Sciatic nerve (tissue), 2 donors: ENCODE results near the gene PAIP2. TPM values are rescaled to one million over a fixed set of nuclear protein-coding genes. Genes with fewer than 3 reads are reported as not detected.
A peak's percentile ranks its signal among the peaks of the same experiment; 100 is the strongest.

Experiments
- ATAC-seq: fragments of 200-7000 bp; cut with Tn5 transposase; one replicate; pipeline ENCODE4 v1.9.1; 2020; ENCODE audit warnings: mild to moderate bottlenecking, moderate library complexity
- DNase-seq: peaks from one replicate; pipeline ENCODE4 v3.0.0-alpha.2; 2020; ENCODE audit warnings: low spot score
- intact Hi-C: fragments of 100-400 bp; cut with DNase I; formaldehyde crosslinking; loops from one replicate; pipeline ENCODE4 v1.14.2; 2022
- total RNA-seq: library from RNA; stranded (reverse); fragmentation: NEBNext Ultra II Directional; extraction: Animal tissue kit (Norgen Biotek cat#: 25700); gene quantifications from one replicate; pipeline ENCODE4 v1.2.1, GENCODE V29; 2021
- donor health status: DM: no; HTN: no; CAD: no.
- donor health status: DM: no; HTN: no; CAD: no.

PAIP2 gene
- total RNA-seq, 1 donor from 2014 or later: 92.2 TPM

- no peak for DNase-seq
- no peak for ATAC-seq
- intact Hi-C loops: no loop called here
Observed at GRCh38 chr5:139387611-139388197, 46.0 kb downstream of the PAIP2 start.

GRCh38 chr5:139388198-139388821 is 46.7 kb downstream of the PAIP2 start:
- DNase-seq: peak; percentile 36
- no peak for ATAC-seq
- intact Hi-C loops: no loop called here

- DNase-seq: no peak
- intact Hi-C loops: no loop called here
- no peak for ATAC-seq
Observed at GRCh38 chr5:139389701-139390638, 48.3 kb downstream of the PAIP2 start, which contains the start of gene MZB1. Gene MZB1 (minus strand): TSS chr5:139389913. CDS start chr5:139389856, 57 bp downstream.

DNA sequence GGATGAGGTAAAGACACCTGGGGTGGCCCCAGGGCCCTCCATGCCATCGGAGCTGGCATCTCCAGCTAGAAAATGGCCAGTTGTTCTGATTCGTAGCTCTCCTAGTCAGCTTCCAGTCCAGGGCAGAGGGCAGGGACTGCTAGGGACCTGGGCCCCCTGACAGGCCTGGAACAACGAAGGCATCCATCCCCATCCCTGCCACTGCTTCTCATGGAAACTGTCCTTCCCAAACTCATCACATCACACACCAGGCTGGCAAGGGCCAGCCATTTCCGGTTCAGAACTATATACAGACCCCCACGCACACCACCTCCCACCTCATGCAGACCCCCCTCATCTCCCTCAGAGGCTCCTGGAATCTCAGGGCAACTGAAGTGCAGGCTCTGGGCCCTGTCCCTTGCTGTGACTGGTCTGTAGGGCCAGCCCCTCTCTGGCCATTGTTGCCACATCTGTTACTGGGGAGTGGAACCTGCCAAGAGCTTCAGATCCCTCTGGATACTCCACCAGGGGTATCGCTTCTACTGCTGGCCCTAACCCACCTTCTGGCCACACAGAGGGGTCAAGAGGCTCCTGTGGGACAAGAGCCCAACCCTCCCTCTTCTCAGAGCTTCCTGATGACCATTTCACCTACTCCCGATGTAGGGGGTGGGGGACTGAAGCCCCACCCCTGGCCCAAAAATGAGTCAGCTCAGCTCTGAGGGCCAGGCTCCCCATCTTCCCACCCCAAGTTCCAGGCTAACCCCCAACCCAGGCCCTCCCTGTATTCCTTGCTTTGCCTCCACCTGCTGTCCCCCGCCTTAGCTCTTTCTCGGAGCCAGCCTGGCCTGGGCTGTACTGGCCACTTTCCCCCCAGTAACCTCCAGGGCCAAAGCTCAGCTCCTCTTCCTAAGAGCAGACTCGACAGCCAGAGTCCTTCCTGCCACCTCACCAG is 49.2 kb downstream of the PAIP2 start:
- ATAC-seq: no peak
- intact Hi-C loops: no loop called here
- peak; percentile 39 for DNase-seq

GRCh38 chr5:139391570-139392323 is 50.1 kb downstream of the PAIP2 start:
- ATAC-seq (no peak), DNase-seq (peak; percentile 60)
- intact Hi-C loops: no loop called here

GRCh38 chr5:139392324-139392677 is 50.6 kb downstream of the PAIP2 start:
- DNase-seq (no peak), ATAC-seq (no peak)
- intact Hi-C loops: no loop called here

DNA sequence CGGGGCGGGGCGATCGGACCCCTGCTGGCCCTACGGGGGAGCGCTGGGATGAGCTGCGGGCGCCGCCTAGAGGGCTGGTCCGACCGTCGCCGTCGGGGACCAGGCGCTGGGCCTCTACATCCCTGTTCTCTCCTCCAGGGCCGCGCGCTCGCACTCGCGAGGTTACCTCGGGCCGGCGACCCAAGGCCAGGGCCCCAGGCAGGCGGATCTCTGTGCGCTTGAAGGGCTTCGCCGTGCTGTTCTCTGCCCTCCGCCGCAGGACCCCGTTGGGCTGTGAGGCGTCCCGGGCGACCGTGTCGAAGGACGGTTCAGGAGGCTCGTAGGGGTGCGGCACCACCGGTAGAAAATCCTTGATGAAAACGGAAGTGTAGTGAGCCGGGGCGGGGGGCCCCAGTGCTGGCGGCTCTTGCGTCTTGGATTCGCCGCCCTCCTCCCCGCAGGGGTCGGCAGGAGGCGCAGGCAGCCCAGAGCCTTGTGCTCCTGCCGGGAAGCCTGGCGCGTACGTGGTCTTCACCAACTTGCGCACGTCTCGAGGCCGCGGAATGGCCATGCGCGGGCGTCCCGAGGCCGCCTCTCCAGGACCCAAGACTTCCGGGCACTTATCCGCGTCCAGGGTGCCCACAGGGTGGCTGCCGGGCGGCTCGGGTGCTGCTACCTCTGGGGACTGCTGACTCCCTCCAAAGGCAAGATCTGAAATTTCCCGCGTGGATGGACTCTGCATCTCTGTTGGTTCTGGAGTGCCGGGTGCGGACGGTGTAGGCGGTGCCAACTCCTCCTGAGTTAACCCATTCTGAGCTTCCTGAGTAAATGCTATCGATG is 51.2 kb downstream of the PAIP2 start:
- intact Hi-C loops: no loop called here
- ATAC-seq (peak; percentile 25), DNase-seq (no peak)

DNA sequence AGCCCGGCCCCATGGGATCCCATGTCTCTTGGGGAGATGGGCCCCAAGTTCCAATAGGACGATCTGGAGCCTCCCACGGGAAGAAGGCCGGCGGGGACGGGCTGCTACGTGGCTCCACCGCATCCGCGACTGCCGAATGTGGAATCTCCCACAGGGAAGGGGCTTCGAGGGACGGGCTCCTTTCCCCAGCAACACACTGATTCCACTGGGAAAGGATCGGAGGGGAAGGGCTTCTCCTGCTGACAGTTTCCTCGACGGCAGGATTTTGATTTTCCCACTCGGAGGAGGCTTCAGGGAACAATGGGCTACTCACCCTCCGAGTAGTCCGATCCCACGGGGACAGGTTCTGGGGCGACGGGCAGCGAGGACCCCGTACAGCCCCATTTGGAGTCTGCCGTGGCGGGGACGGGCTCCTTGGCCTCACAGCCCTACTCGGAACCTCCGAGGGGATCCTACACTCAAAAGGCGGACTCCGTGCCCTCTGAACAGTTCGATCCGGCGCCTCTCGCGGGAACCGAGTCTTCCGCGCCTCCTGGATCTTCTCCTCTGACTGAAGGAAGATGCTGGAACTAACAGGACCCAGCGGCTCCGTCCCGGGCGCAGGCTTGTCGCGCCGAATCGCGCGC is 52.0 kb downstream of the PAIP2 start:
- intact Hi-C loops: no loop called here
- DNase-seq (no peak), ATAC-seq (no peak)

GRCh38 chr5:139394123-139394653 is 52.5 kb downstream of the PAIP2 start:
- peak; percentile 1 for ATAC-seq
- intact Hi-C loops: no loop called here

GRCh38 chr5:139394654-139395566 is 53.3 kb downstream of the PAIP2 start, which contains the start of gene PROB1:
Gene PROB1 (minus strand): TSS chr5:139395104. CDS start chr5:139395081, 23 bp downstream.
- intact Hi-C loops: no loop called here
- DNase-seq (no peak), ATAC-seq (peak; percentile 39)

More at GRCh38 chr5:139394123-139394653, 52.5 kb downstream of the PAIP2 start:
- no peak for DNase-seq

DNA sequence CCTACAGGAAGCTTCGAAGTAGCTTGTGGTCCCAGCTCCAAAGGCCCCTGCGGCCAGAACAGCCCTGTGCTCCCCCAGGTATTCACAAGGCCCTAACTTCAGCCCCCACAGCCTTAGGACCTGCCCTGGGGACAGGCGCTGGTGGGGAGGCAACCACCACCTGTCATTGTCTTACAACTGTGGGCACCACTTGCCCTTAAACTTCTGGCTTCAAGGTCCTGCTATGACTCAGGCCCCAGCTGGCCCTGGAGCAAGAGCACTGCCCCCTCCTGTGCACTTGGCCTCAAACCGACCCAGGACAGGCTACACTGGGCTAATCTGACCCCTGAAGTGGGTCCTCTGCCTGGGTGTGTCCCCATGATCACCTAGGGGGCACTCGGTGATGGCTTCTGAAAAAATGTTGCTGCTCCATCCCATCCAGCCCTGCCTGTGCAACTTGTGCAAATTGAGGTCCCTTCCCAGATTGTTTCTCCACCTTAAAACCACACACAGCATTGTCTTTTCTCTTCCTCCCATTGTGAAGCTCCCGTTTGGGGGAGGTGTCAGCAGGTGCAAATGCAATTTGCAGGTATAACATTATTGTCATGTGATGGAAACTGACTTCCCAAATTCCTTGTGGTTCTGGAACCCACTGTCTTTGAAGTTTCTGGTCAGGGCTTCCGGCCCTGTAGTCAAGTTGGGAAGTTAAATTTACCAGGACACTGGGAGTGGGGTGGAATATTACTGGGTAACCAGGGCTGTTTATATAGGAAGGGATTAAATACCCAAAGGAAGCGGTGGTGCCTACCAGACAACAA is 54.4 kb downstream of the PAIP2 start:
- intact Hi-C loops: no loop called here

DNA sequence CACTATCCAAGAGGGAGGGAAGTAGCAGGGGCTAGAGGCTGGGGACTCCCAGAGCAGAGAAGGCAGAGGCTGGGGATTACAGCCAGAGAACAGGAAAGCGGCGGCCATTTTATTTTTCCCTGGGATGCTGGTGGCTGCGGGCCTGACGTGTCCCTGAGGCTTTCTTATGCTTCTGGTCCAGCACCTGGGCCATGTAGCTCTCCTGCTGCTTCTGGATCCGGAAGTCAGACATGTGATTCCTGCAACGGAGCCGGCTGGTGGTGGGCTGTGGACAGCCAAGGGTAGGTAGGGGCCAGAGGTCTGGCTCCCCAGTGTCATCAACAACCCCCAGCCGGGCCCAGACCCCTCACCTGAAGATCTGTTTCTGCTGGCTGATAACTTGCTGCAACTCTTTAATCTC is 55.0 kb downstream of the PAIP2 start:
- intact Hi-C loops: no loop called here
- ATAC-seq (no peak), DNase-seq (no peak)

More for the DNA sequence above, 54.4 kb downstream of the PAIP2 start:
- ATAC-seq (no peak), DNase-seq (no peak)

DNA sequence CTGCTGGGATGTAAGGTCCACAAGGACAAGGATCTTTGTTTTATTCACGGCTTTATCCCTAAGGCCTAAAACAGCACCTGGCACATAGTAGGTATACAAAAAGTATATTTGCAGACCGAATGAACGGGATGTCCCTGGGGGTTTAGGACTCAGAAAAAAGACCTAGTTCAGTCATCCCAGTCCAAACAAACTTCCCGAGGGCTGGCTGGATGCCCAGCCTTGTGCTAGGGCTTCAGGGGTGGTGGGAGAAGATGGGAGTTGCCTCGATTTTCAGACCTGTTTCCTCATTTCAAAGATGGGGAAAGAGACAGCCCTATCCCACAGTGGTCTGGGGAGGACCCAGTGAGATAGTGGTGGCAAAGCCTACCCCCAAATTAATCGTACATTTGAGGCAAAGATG is 56.3 kb downstream of the PAIP2 start:
- no peak for ATAC-seq
- intact Hi-C loops: no loop called here
- DNase-seq: no peak

GRCh38 chr5:139399501-139400121 is 58.0 kb downstream of the PAIP2 start:
- ATAC-seq: no peak
- no peak for DNase-seq
- intact Hi-C loops: no loop called here
